Activated CD4-positive, alpha-beta T cell treated with anti-CD3 and anti-CD28 coated beads for 4 hours (primary cell): ENCODE measurements around the gene ASIC2.

ENCODE experiments used
- DNase-seq, 2 donors: peaks; one replicate each; pipeline ENCODE4 v3.0.0-alpha.2; 2020

ASIC2 gene

GRCh38 chr17:33202796-33203495 lies 90.1 kb downstream of the ASIC2 start:
- DNase-seq, result no peak

GRCh38 chr17:33202021-33202420 lies 91.1 kb downstream of the ASIC2 start:
- DNase-seq, result no peak

DNA sequence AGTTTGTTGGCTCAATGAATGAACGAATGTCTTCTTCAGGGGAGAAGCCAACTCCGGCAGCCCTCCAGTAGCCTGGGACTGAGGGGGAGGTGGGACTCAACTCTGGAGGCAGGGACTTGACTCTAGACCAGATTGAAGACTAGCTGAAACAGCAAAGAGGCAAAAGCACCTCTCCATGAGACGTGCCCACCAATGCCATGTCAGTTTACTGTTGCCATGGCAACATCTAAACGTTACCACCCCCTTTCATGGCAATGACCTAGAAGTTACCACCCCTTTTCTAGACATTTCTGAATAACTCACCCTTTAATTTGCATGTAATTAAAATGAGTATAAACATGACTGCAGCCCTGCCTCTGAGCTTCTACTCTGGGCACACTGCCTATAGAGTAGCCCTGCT lies 91.8 kb downstream of the ASIC2 start:
- no peak for DNase-seq

- no peak for DNase-seq
Measured at GRCh38 chr17:33200587-33200986, 92.5 kb downstream of the ASIC2 start.

DNA sequence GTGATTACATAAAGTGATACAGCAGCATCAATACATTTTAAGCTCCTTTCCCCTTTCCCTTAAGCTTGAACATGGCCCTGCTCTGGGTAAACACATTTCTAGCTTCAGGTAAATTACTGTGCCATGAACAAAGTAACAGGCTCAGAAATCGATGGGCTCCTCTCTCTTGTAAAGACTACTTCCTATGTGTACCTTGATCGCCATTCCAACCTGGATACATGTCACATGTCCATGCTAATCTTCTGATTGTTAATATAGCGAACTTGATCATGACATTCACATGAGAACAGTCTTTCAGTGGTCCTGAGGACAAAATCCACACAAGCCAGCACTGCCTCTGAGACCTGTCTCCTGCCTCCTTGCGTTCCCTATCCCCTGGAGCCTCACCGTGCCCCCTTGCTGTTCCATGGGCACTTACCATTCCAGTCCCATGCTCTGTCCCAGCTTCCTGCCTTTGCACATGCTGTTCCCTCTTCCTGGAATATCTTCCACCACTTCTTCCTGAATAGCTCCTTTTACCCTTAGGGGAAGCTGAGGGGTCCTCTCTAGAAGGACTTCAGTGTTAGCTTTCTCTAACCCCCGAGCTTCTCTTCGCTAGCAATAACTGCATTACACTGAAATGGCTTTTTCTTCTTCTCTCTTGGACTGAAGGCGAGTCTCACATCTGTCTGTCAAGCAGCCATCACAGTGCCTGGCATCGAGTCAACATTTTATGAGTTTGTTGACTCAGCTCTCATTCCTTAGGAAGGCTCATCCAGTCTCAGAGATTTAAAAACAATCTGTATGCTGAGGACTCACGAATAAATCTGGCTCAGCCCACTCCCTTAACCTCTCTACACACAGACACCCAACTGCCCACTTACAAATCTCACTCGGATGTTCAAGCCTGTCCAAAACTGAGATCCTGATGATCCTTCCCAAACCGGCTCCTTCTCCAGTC lies 93.3 kb downstream of the ASIC2 start:
- DNase-seq, result no peak

GRCh38 chr17:33198954-33199353 lies 94.1 kb downstream of the ASIC2 start:
- DNase-seq, result no peak

DNA sequence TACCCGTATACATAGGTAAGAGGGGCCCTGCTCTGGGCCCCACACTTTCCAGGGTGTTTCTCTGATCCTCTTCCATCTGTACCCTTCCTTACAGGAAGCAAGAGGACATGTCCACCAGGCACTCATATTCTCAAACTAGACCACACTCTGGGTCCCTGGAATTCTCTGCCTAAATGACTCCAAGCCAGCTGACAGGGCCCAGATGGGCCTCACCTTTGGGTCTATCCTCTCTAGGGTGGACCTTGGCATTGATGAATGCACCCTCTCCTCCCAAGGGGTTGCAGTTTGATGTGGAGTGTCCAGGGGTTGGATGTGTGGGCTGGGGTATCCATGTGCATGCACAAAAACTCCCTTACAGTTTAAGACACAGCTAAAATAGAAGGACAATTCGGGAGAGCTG lies 95.8 kb downstream of the ASIC2 start:
- no peak for DNase-seq

GRCh38 chr17:33196883-33197282 lies 96.2 kb downstream of the ASIC2 start:
- DNase-seq, result no peak

GRCh38 chr17:33192951-33193911 lies 99.9 kb downstream of the ASIC2 start:
- DNase-seq, result no peak

GRCh38 chr17:33183487-33184026 lies 109.5 kb downstream of the ASIC2 start:
- no peak for DNase-seq

- no peak for DNase-seq
Measured at GRCh38 chr17:33179151-33179550, 113.9 kb downstream of the ASIC2 start.

- DNase-seq, result no peak
Measured at GRCh38 chr17:33178681-33179080, 114.4 kb downstream of the ASIC2 start.

DNA sequence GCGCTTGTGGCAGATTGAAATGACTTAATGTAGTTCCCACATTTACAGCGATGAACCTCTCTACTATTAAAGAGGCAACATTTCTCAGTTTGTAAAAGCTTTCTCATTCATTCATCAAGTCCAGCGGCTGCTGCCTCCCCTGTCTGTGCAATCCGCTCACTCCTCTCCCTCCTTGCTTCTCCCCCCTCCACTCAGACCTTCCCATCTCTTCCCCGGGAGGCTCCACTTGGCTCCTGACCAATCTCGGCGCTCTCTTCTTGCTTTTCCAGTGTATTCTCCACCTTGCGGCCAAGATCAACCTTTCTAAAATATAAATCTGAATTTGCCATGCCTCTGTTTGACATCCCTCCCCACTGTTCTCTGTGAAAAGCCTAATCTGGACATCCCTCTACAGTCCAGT lies 117.5 kb downstream of the ASIC2 start:
- no peak for DNase-seq

- DNase-seq, result no peak
Measured at GRCh38 chr17:33171931-33172330, 121.2 kb downstream of the ASIC2 start.

- DNase-seq, result no peak
Measured at GRCh38 chr17:33169580-33170285, 123.4 kb downstream of the ASIC2 start.

- no peak for DNase-seq
Measured at GRCh38 chr17:33167736-33168135, 125.4 kb downstream of the ASIC2 start.

DNA sequence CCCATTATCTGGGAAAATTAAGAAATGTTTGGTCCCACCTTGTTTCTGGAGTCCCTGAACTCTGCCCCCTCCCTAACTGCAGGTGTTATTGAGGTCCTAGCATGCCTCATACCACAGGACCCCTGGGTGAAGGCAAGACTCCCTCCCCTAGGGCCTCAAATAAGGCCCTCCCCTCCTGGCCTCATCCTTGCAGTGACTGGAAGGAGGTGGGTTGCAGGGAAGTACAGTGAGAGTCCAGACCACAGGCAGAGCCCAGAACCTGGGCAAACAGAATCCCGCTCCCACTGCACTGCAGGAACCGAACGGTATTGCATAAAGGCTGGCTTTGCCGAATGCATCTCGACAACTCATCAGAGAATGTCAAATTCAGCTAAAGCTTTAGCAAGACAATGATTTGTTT lies 126.6 kb downstream of the ASIC2 start:
- no peak for DNase-seq

- DNase-seq, result no peak
Measured at GRCh38 chr17:33164169-33164881, 128.8 kb downstream of the ASIC2 start.

- no peak for DNase-seq
Measured at GRCh38 chr17:33163533-33164168, 129.4 kb downstream of the ASIC2 start.

DNA sequence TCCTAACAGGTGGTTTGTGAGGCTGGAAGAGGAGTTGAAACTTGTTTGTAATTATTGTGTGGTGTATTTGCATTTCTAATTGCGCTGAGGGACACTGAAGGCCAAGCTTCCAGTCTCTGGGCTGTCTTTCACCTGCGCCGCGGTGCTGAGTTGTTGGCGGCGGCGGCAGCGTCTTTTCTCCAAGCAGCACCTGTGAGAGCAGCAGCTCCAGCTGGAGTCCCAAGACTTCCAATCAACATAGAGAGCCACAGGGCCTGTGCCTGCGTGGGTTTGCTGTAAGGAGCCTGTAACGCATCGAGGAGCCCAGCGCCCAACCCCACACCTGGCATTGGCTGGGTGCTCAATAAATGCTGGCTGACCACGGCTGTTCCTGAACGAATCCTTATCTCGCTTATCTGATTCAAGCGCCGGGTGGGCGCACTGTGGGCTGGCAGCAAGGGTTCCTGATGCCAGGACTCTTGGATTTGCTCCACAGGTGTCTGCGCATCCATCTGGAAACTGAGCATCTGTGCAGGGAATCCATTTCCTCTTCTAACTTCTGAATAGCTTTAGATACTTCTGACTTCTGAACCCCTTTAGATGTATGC lies 138.1 kb downstream of the ASIC2 start:
- DNase-seq, result no peak
